Stimulated activated CD4-positive, alpha-beta T cell treated with anti-CD3 and anti-CD28 coated beads, Interleukin-1b, Interleukin-23, amount 100 ng/mL, for 48 hours (primary cell): Measurements from ENCODE around the gene FICD.
"Not testable (repeated sequence)": the region's sequence is repeated elsewhere in the genome, so short reads cannot be mapped to it uniquely, and the experiment has no call there.

ENCODE experiments used
- DNase-seq: peaks from one replicate; pipeline ENCODE4 v3.0.0-alpha.2; 2020

The FICD gene

GRCh38 chr12:108514973-108515814 lies at the start of gene FICD:
Gene FICD, plus strand, starts transcription at chr12:108515277. Its CDS starts 1,696 bp downstream, at chr12:108516973.
- DNase-seq: peak; percentile 99

- no peak for DNase-seq
Measured at GRCh38 chr12:108465417-108465816, 49.7 kb upstream of the FICD start.

GRCh38 chr12:108468196-108468968 lies 46.7 kb upstream of the FICD start:
- DNase-seq: no peak

GRCh38 chr12:108473400-108474055 lies 41.5 kb upstream of the FICD start:
- DNase-seq: no peak

- DNase-seq: no peak
Measured at GRCh38 chr12:108475396-108475795, 39.7 kb upstream of the FICD start.

- no peak for DNase-seq
Measured at GRCh38 chr12:108477055-108477880, 37.8 kb upstream of the FICD start.

GRCh38 chr12:108477881-108478259 lies 37.2 kb upstream of the FICD start:
- DNase-seq: no peak

- DNase-seq: no peak
Measured at GRCh38 chr12:108478611-108479206, 36.4 kb upstream of the FICD start.

GRCh38 chr12:108479364-108480070 lies 35.6 kb upstream of the FICD start:
- DNase-seq: no peak

GRCh38 chr12:108482717-108483212 lies 32.3 kb upstream of the FICD start:
- no peak for DNase-seq

- DNase-seq: no peak
Measured at GRCh38 chr12:108483213-108484059, 31.6 kb upstream of the FICD start.

- no peak for DNase-seq
Measured at GRCh38 chr12:108484431-108484830, 30.6 kb upstream of the FICD start.

- DNase-seq: no peak
Measured at GRCh38 chr12:108484845-108485244, 30.2 kb upstream of the FICD start.

- not testable (repeated sequence) for DNase-seq
Measured at GRCh38 chr12:108485371-108485770, 29.7 kb upstream of the FICD start.

- DNase-seq: not testable (repeated sequence)
Measured at GRCh38 chr12:108487029-108487428, 28.0 kb upstream of the FICD start.

- DNase-seq: no peak
Measured at GRCh38 chr12:108491256-108491655, 23.8 kb upstream of the FICD start.

- DNase-seq: no peak
Measured at GRCh38 chr12:108495054-108495453, 20.0 kb upstream of the FICD start.

- no peak for DNase-seq
Measured at GRCh38 chr12:108495823-108496579, 19.1 kb upstream of the FICD start.

GRCh38 chr12:108498136-108498535 lies 16.9 kb upstream of the FICD start:
- DNase-seq: no peak

- DNase-seq: no peak
Measured at GRCh38 chr12:108502922-108503321, 12.2 kb upstream of the FICD start.
